Thymus (tissue), 11 donors: ENCODE data around the gene DLST. TPM values are rescaled to one million over a fixed set of nuclear protein-coding genes. Genes with fewer than 3 reads are reported as not detected.
A peak's percentile ranks its signal among the peaks of the same experiment; 100 is the strongest.

Experiments used
- DNase-seq, 9 donors: peaks; one replicate each; pipeline ENCODE4 v3.0.0-alpha.2; 2013; ENCODE audit warnings: low spot score in 9 of 9, low read depth in 6 of 9, missing footprints in 1 of 9
- H3K27ac ChIP-seq, 2 donors: one replicate each; pipeline ENCODE4 v1.5.1; 2013; ENCODE audit warnings: control low read depth in 1 of 2, low read depth in 1 of 2, low read length in 1 of 2, mild to moderate bottlenecking in 1 of 2, moderate library complexity in 1 of 2
- H3K27me3 ChIP-seq, 2 donors: one replicate each; pipeline ENCODE4 v1.5.1; 2013; ENCODE audit warnings: low read length in 1 of 2; ENCODE audit not compliant: control insufficient read depth in 2 of 2, insufficient read depth in 1 of 2
- H3K36me3 ChIP-seq, 2 donors: one replicate each; pipeline ENCODE4 v1.5.1; 2013; ENCODE audit warnings: low read length in 1 of 2, mild to moderate bottlenecking in 1 of 2, moderate library complexity in 1 of 2; ENCODE audit not compliant: control insufficient read depth in 2 of 2, insufficient read depth in 2 of 2
- H3K4me1 ChIP-seq, 2 donors: one replicate each; pipeline ENCODE4 v1.5.1; 2013; ENCODE audit warnings: low read length in 2 of 2; ENCODE audit not compliant: control insufficient read depth in 2 of 2, insufficient read depth in 2 of 2
- H3K4me3 ChIP-seq, 2 donors: one replicate each; pipeline ENCODE4 v1.5.1; 2013; ENCODE audit warnings: low read length in 2 of 2, control low read depth in 1 of 2, mild to moderate bottlenecking in 1 of 2
- H3K9me3 ChIP-seq, 2 donors: one replicate each; pipeline ENCODE4 v1.5.1; 2013; ENCODE audit warnings: low read length in 1 of 2, mild to moderate bottlenecking in 1 of 2; ENCODE audit not compliant: control insufficient read depth in 2 of 2, insufficient read depth in 1 of 2
- WGBS: extraction: QIAGEN DNeasy Blood & Tissue Kit; methylation state at CpG from one replicate; pipeline ENCODE4 v1.1.7; 2013; 5-methylcytosine and 5-hydroxymethylcytosine counted together
- polyA plus RNA-seq: library from polyadenylated mRNA; stranded (reverse); fragments of 200-250 nt; gene quantifications from one replicate; pipeline ENCODE4 v1.2.3, GENCODE V29; 2013
- total RNA-seq: library from RNA; stranded (reverse); fragments of 120-200 nt; gene quantifications from one replicate; pipeline ENCODE4 v1.2.4, GENCODE V29; 2013
- donor health status: healthy.

DLST gene
- total and polyA plus RNA-seq, 2 donors: 29.8 to 49.4 TPM

GRCh38 chr14:74855945-74856344, 25.8 kb upstream of the DLST start:
- H3K36me3 ChIP-seq: no peaks in the 10 kb centered on the region
- H3K27me3 ChIP-seq: no peaks in the 10 kb centered on the region
- peak in 2 of 9 donors; percentile 40 to 60 for DNase-seq
- no peaks in the 10 kb centered on the region for H3K9me3 ChIP-seq
- H3K4me1 ChIP-seq: peaks cover 2 to 7% of the 10 kb centered on the region in 2 donors
- 72% methylated on average over 4 of the region's 4 CpGs for WGBS
- peak overlapping the region in 1 of 2 donors; percentile 62 for H3K27ac ChIP-seq
- H3K4me3 ChIP-seq: no peak overlapping the region

GRCh38 chr14:74856366-74856765, 25.4 kb upstream of the DLST start:
- H3K4me1 ChIP-seq: peaks cover 2 to 10% of the 10 kb centered on the region in 2 donors
- no peaks in the 10 kb centered on the region for H3K36me3 ChIP-seq
- H3K27ac ChIP-seq: peak overlapping the region in 1 of 2 donors; percentile 62
- no peaks in the 10 kb centered on the region for H3K27me3 ChIP-seq
- no peaks in the 10 kb centered on the region for H3K9me3 ChIP-seq
- peak in 2 of 9 donors; percentile 38 to 68 for DNase-seq
- H3K4me3 ChIP-seq: no peak overlapping the region
- 95% methylated on average over 1 of the region's 1 CpG for whole genome bisulfite sequencing

- 96% methylated on average over 1 of the region's 1 CpG for WGBS
- Histone ChIP-seq H3K4me1 (peaks cover 2 to 11% of the 10 kb centered on the region in 2 donors), H3K27ac (no peak overlapping the region), H3K4me3 (no peak overlapping the region), H3K36me3 (no peaks in the 10 kb centered on the region), H3K27me3 (no peaks in the 10 kb centered on the region), H3K9me3 (no peaks in the 10 kb centered on the region)
- no peak for DNase-seq
These were observed 23.7 kb upstream of the DLST start for GRCh38 chr14:74858022-74858421.

- no peaks in the 10 kb centered on the region for H3K27me3 ChIP-seq
- H3K4me1 ChIP-seq: peaks cover 2 to 14% of the 10 kb centered on the region in 2 donors
- WGBS: 76% methylated on average over 10 of the region's 10 CpGs
- DNase-seq: no peak
- H3K36me3 ChIP-seq: no peaks in the 10 kb centered on the region
- no peak overlapping the region for H3K4me3 ChIP-seq
- no peaks in the 10 kb centered on the region for H3K9me3 ChIP-seq
- H3K27ac ChIP-seq: no peak overlapping the region
These were observed 21.8 kb upstream of the DLST start for GRCh38 chr14:74859757-74860552.

- WGBS: 39% methylated on average over 7 of the region's 7 CpGs
These were observed 20.6 kb upstream of the DLST start for GRCh38 chr14:74860899-74861733.

GRCh38 chr14:74861734-74862090, 20.0 kb upstream of the DLST start:
- Histone ChIP-seq H3K9me3 (no peaks in the 10 kb centered on the region), H3K27me3 (no peaks in the 10 kb centered on the region), H3K27ac (no peak overlapping the region), H3K36me3 (no peaks in the 10 kb centered on the region), H3K4me1 (peaks cover 0 to 7% of the 10 kb centered on the region in 2 donors), H3K4me3 (no peak overlapping the region)
- no peak for DNase-seq
- WGBS: 89% methylated on average over 3 of the region's 3 CpGs

More at GRCh38 chr14:74860899-74861733, 20.6 kb upstream of the DLST start:
- H3K4me3 ChIP-seq: no peak overlapping the region
- DNase-seq: peak; percentile 59 to 95 (median 81)
- H3K9me3 ChIP-seq: no peaks in the 10 kb centered on the region
- peaks cover 2 to 9% of the 10 kb centered on the region in 2 donors for H3K4me1 ChIP-seq
- H3K36me3 ChIP-seq: no peaks in the 10 kb centered on the region
- no peaks in the 10 kb centered on the region for H3K27me3 ChIP-seq
- no peak overlapping the region for H3K27ac ChIP-seq

- Histone ChIP-seq H3K9me3 (no peaks in the 10 kb centered on the region), H3K4me1 (peaks cover 0 to 14% of the 10 kb centered on the region in 2 donors), H3K27me3 (no peaks in the 10 kb centered on the region), H3K4me3 (no peak overlapping the region), H3K27ac (no peak overlapping the region), H3K36me3 (no peaks in the 10 kb centered on the region)
- DNase-seq: no peak
- WGBS: 50% methylated on average over 9 of the region's 9 CpGs
These were observed 18.4 kb upstream of the DLST start for GRCh38 chr14:74863274-74863673.

- H3K9me3 ChIP-seq: no peaks in the 10 kb centered on the region
- no peak overlapping the region for H3K27ac ChIP-seq
- no peaks in the 10 kb centered on the region for H3K27me3 ChIP-seq
- H3K4me3 ChIP-seq: no peak overlapping the region
- H3K4me1 ChIP-seq: peaks cover 0 to 14% of the 10 kb centered on the region in 2 donors
- WGBS: 95% methylated on average over 9 of the region's 9 CpGs
- DNase-seq: no peak
- no peaks in the 10 kb centered on the region for H3K36me3 ChIP-seq
These were observed 17.5 kb upstream of the DLST start for GRCh38 chr14:74864198-74864597.

GRCh38 chr14:74865156-74865555, 16.6 kb upstream of the DLST start:
- Histone ChIP-seq H3K4me3 (no peak overlapping the region), H3K4me1 (peaks cover 0 to 14% of the 10 kb centered on the region in 2 donors), H3K27ac (no peak overlapping the region), H3K27me3 (no peaks in the 10 kb centered on the region), H3K36me3 (no peaks in the 10 kb centered on the region), H3K9me3 (no peaks in the 10 kb centered on the region)
- no peak for DNase-seq
- WGBS: 96% methylated on average over 5 of the region's 5 CpGs
